ENCODE results near the gene P2RX4. TPM values are rescaled to one million over a fixed set of nuclear protein-coding genes. Genes with fewer than 3 reads are reported as not detected.
"Not testable (repeated sequence)": the region's sequence is repeated elsewhere in the genome, so short reads cannot be mapped to it uniquely, and the experiment has no call there.

The P2RX4 gene
- total RNA-seq, 1 experiment from 2014 or later = 6.1 TPM

DNA sequence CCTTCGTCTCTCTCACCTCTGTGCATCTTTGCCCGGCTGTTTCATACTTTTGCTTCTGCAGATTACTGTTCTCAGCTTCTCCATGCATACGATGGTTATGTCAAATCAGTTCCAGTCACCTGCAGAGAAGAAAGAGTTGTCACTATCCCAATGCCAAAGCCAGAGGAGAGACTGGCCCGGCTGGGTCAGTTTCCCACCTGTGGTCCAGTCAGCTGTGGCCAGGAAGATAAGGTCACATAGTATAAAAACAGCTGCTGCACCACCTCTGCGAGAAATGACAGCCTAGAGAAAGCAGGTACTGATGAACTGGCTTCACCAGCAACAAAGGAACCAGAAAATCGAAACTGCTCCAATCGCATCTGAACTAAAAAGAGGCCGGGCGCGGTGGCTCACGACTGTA, 6.4 kb upstream of the P2RX4 start:
- H3K4me3 ChIP-seq = no peak overlapping the region
- DNase-seq = no peak
- no peaks in the 10 kb centered on the region for H3K27me3 ChIP-seq
- H3K36me3 ChIP-seq = no peaks in the 10 kb centered on the region
- peaks cover 11% of the 10 kb centered on the region for H3K4me1 ChIP-seq
- no peaks in the 10 kb centered on the region for H3K9me3 ChIP-seq (replicated peaks)
- no peak overlapping the region for H3K27ac ChIP-seq

DNA sequence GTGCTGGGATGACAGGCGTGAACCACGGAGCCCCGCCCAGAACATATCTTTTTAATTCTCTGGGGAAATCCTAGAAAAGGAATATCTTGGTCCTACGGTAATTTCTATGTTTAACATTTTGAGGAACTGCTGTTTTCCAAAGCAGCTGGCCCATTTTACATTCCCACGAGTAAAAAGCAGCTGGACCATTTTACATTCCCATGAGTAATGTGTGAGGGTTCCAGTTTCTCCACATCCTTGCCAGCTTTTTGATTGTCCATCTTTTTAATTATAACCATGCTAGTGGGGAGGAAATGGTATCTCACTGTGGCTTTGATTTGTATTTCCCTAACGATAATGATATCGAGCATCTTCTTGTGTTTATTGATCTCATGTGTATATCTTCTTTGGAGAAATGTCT, 4.4 kb upstream of the P2RX4 start:
- no peak for DNase-seq
- H3K36me3 ChIP-seq = no peaks in the 10 kb centered on the region

DNA sequence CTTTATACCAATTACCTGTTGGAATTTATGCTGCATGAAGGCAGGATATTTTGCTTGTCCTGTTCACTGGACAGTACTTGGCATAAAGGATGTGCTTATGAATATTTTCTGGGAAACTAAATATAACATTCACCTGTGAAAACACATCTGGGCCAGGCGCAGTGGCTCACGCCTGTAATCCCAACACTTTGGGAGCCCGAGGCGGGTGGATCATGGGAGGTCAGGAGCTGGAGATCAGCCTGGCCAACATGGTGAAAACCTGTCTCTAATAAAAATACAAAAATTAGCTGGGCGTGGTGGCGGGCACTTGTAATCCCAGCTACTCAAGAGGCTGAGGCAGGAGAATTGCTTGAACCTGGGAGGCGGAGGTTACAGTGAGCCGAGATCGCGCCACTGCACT, 1.4 kb upstream of the P2RX4 start:
- not testable (repeated sequence) for H3K9me3 ChIP-seq (replicated peaks); H3K27ac ChIP-seq; H3K27me3 ChIP-seq; DNase-seq; H3K4me1 ChIP-seq; H3K4me3 ChIP-seq; H3K36me3 ChIP-seq

More for the DNA sequence above, 4.4 kb upstream of the P2RX4 start:
- H3K27ac ChIP-seq = no peak overlapping the region
- H3K27me3 ChIP-seq = no peaks in the 10 kb centered on the region
- H3K9me3 ChIP-seq (replicated peaks) = no peaks in the 10 kb centered on the region
- peaks cover 11% of the 10 kb centered on the region for H3K4me1 ChIP-seq
- H3K4me3 ChIP-seq = no peak overlapping the region

DNA sequence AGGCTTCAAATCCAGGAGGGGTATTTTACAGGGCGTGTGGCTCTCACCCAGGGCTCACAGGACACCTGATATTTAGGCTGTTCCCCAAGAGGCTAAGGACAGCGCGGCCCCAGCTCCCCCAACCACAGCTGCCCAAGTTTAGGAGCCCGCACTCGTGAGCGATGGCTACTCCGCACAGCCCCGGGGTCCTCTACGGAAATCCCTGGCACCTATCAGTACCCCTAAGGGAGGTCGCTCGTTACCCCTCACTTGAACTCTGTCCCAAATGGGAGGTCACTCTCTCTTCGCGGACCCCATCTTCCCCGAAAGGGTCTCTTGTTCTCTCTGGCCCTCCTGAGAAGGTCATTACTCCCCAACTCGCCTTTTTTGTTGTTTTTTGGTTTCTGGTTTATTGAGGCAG, 708 bp upstream of the P2RX4 start:
- DNase-seq = no peak
- no peaks in the 10 kb centered on the region for H3K27me3 ChIP-seq
- H3K4me3 ChIP-seq = peak overlapping the region; percentile 84
- no peak overlapping the region for H3K27ac ChIP-seq
- H3K36me3 ChIP-seq = no peaks in the 10 kb centered on the region
- no peaks in the 10 kb centered on the region for H3K4me1 ChIP-seq
- H3K9me3 ChIP-seq (replicated peaks) = no peaks in the 10 kb centered on the region

DNA sequence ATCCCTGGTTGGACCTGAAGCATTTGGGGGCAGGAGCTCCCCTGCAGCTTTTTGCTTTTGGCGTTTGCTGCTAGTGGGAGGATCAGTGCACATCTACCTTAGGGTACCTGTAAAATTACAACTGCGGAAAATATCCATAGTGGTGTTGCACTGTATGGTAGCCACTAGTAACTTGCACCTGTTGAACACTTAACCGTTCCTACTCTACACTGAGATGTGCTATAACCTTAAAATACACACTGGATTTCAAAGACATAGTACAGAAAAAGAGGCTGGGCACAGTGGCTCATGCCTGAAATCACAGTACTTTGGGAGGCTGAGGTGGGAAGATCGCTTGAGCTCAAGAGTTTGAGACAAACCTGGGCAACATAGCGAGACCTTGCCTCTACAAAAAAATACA, 2.9 kb downstream of the P2RX4 start:
- H3K27me3 ChIP-seq = no peaks in the 10 kb centered on the region
- peaks cover 5% of the 10 kb centered on the region for H3K4me1 ChIP-seq
- no peak for DNase-seq
- H3K4me3 ChIP-seq = no peak overlapping the region
- no peak overlapping the region for H3K27ac ChIP-seq
- no peaks in the 10 kb centered on the region for H3K36me3 ChIP-seq
- no peaks in the 10 kb centered on the region for H3K9me3 ChIP-seq (replicated peaks)

DNA sequence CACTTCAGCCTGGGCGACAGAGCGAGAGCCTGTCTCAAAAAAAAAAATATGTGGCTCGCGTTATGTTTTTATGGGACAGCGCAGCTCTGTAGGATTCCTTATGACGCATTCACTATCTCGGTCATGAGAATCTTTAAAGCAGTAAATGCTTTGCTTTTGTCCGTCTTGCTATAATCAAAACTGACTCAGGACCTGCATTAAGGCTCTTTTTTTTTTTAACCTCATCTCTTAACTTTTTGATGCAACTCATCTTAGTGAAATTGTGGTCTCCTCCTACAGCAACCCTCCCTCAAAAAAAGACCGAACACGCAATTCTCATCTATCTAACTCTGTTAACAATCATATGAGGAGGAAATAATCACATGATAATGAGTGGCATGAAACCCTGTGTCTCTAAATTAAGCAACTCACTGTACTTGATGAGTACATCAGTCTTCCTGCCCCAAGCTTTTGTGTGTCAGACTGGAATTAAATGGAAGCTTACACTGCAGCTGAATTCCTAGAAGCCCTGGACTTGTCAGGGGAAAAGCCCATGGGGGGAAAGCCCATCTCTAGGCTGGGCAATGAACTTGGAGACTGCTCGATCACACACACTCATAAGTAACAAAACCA, 4.3 kb downstream of the P2RX4 start:
- Histone ChIP-seq H3K4me3 (no peak overlapping the region), H3K36me3 (no peaks in the 10 kb centered on the region), H3K27ac (no peak overlapping the region), H3K27me3 (no peaks in the 10 kb centered on the region), H3K4me1 (peaks cover 5% of the 10 kb centered on the region), H3K9me3 (replicated peaks) (no peaks in the 10 kb centered on the region)
- no peak for DNase-seq

DNA sequence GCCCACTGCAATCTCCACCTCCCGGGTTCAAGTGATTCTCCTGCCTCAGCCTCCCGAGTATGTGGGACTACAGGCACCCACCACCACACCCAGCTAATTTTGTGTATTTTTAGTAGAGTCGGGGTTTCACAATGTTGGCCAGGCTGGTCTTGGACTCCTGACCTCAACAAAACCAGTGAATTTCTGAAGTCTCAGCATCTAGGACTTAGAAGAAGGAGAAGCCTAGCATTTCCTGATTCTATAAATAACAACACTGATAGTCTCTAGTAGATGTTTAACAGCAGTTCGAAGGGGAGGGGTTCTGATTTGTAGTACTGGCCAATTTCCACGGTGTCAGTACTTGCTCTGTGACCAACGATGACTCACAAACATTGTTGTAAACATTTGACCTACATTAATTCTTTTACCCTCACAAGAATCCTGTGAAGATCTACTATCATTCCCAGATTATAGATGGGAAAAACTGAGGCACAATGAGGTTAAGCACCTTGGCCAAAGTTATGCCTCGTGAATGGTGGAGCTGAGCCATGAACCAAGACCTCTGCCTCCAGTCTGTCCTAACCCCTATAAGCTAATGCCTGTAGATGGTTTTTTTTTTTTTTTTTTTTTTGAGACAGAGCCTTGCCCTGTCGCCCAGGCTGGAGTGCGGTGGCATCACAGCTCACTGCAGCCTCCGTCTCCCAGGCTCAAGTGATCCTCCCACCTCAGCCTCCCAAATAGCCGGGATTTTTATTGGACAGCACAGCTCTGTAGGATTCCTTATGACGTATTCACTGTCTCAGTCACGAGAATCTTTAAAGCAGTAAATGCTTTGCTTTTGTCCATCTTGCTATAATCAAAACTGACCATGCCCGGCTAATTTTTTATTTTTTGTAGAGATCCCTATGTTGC, 5.2 kb downstream of the P2RX4 start:
- H3K9me3 ChIP-seq (replicated peaks) = no peaks in the 10 kb centered on the region
- H3K4me3 ChIP-seq = no peak overlapping the region
- no peak for DNase-seq
- no peaks in the 10 kb centered on the region for H3K36me3 ChIP-seq
- H3K27ac ChIP-seq = no peak overlapping the region
- no peaks in the 10 kb centered on the region for H3K27me3 ChIP-seq
- H3K4me1 ChIP-seq = peaks cover 5% of the 10 kb centered on the region

DNA sequence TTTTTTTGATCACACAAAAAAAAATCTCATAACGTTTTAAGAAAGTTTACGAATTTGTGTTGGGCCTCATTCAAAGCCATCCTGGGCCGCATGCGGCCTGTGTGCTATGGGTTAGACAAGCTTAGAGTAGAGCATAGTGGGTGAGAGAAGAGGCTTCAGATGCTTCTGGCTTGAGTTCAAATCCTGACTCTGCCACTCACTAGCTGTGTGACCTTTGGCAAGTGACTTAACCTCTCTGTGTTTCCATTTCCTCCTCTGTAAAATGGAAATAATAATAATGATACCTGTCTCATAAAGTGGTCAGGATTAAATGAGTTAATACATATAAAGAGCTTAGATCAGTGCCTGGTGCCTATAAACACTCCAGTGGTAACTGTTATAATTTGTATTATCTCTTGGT, 6.2 kb downstream of the P2RX4 start:
- Histone ChIP-seq H3K27ac (no peak overlapping the region), H3K4me1 (peaks cover 5% of the 10 kb centered on the region), H3K9me3 (replicated peaks) (no peaks in the 10 kb centered on the region), H3K4me3 (no peak overlapping the region), H3K27me3 (no peaks in the 10 kb centered on the region), H3K36me3 (no peaks in the 10 kb centered on the region)
- DNase-seq = no peak

DNA sequence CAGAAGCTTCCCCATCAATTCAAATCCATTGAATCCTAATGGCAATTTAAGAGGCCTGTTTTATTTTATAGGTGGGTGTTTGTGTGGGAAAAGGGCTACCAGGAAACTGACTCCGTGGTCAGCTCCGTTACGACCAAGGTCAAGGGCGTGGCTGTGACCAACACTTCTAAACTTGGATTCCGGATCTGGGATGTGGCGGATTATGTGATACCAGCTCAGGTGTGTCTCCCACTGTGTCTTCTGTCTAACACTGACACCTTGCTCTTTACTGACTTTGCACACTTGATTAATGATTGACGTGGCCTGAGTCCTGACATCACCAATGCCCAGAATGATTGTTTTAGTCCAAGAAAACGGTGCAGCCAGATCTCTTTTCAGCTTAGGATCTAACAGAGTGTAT, 7.1 kb downstream of the P2RX4 start:
- Histone ChIP-seq H3K4me1 (peaks cover 5% of the 10 kb centered on the region), H3K36me3 (no peaks in the 10 kb centered on the region), H3K27ac (no peak overlapping the region), H3K27me3 (no peaks in the 10 kb centered on the region), H3K9me3 (replicated peaks) (no peaks in the 10 kb centered on the region), H3K4me3 (no peak overlapping the region)
- no peak for DNase-seq

DNA sequence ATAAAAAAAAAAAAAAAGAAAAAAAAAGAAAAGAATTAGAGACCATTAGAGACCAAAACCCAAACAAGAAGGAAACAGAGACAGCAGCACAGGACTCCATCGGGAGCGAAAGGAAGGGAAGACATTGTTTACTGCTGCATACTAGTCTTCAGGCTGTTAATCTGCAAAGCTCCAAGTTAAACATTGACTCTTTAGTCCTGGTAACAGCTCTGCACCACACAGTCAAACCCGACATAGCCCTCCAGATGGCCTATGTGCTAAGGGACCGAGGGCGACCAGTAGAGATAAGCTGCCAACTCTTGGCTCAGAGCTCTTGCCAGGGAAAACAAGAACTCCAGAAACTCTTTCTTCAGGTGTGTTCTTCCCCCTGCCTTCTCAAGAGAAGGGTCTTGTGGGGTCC, 7.8 kb downstream of the P2RX4 start:
- H3K27ac ChIP-seq = no peak overlapping the region
- H3K9me3 ChIP-seq (replicated peaks) = no peaks in the 10 kb centered on the region
- no peaks in the 10 kb centered on the region for H3K36me3 ChIP-seq
- H3K4me1 ChIP-seq = peaks cover 5% of the 10 kb centered on the region
- H3K27me3 ChIP-seq = no peaks in the 10 kb centered on the region
- H3K4me3 ChIP-seq = no peak overlapping the region
- no peak for DNase-seq

DNA sequence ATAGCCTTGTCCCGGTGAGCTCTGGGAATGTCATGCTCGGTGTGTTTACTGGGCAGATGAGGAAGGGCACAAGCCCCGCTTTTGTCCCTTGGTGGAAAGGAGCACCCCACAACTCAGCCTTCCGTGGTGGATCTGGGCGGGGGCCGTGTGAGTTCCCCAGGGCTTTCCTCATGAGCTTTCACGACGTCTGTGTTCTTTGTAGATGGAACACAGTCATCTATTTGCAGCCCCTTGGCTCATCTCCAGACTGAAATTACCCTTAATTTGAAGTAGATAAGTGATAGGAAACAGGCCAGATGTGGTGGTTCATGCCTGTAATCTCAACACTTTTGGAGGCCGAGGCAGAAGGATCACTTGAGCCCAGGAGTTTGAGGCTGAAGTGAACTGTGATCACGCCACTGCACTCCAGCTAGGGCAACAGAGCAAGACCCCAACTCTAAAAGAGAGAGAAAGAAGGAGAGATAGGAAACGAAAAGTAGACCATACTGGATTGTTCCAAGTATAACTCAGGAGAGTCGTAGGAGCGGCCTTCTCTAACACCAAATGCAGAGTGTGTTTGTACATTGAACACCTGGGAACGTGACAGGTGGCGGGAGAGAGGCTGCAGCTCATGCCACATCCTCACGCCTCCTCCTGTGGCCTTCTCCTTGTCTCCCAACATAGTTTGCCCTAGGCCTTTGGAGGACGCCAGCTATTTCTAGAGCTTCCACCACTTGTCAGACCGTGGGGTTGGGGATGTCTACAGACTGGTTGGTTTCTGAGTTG, 8.8 kb downstream of the P2RX4 start:
- Histone ChIP-seq H3K27ac (no peak overlapping the region), H3K9me3 (replicated peaks) (no peaks in the 10 kb centered on the region), H3K36me3 (no peaks in the 10 kb centered on the region), H3K27me3 (no peaks in the 10 kb centered on the region), H3K4me1 (peaks cover 5% of the 10 kb centered on the region), H3K4me3 (no peak overlapping the region)
- no peak for DNase-seq

DNA sequence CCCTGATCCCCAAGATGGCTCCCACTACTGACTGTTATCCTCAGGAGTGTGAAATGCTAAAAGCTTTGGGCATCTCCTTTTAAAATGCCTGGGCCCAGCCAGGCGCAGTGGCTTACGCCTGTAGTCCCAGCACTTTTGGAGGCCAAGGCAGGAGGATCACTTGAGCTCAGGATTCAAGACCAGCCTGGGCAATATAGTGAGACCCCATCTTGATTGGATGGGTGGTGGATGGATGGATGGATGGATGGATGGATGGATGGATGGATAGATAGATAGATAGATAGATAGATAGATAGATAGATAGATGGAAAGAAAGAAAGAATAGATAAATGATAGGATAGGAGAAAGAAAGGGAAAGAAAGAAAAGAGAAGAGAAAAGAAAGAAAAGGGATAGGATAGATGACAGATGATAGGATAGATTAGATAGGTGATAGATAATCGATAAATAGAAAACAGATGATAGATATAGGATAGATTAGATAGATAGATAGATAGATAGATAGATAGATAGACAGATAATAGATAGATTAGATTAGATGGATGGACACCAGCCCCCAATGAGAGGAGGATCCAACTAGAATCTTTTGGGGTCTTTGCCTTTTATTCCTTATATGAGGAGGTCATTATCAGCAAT, 9.5 kb downstream of the P2RX4 start:
- H3K4me3 ChIP-seq = no peak overlapping the region
- no peak overlapping the region for H3K27ac ChIP-seq
- H3K27me3 ChIP-seq = no peaks in the 10 kb centered on the region
- DNase-seq = no peak
- no peaks in the 10 kb centered on the region for H3K9me3 ChIP-seq (replicated peaks)
- H3K4me1 ChIP-seq = peaks cover 5% of the 10 kb centered on the region
- H3K36me3 ChIP-seq = no peaks in the 10 kb centered on the region

DNA sequence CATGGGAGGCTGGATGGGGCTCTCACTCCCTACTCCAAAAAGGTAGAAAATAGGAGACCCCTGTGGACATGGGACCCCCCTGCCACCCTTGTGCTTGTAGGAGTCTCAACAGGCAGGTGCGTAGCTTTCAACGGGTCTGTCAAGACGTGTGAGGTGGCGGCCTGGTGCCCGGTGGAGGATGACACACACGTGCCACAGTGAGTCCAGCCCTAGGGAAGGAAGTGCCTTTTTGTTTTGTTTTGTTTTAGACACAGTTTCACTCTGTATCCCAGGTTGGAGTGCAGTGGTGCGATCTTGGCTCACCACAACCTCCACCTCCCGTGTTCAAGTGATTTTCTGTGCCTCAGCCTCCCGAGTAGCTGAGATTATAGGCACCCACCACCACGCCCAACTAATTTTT, 12.9 kb downstream of the P2RX4 start:
- no peaks in the 10 kb centered on the region for H3K9me3 ChIP-seq (replicated peaks)
- no peaks in the 10 kb centered on the region for H3K27me3 ChIP-seq
- DNase-seq = no peak
- no peak overlapping the region for H3K27ac ChIP-seq
- no peaks in the 10 kb centered on the region for H3K36me3 ChIP-seq
- H3K4me1 ChIP-seq = no peaks in the 10 kb centered on the region
- H3K4me3 ChIP-seq = no peak overlapping the region

DNA sequence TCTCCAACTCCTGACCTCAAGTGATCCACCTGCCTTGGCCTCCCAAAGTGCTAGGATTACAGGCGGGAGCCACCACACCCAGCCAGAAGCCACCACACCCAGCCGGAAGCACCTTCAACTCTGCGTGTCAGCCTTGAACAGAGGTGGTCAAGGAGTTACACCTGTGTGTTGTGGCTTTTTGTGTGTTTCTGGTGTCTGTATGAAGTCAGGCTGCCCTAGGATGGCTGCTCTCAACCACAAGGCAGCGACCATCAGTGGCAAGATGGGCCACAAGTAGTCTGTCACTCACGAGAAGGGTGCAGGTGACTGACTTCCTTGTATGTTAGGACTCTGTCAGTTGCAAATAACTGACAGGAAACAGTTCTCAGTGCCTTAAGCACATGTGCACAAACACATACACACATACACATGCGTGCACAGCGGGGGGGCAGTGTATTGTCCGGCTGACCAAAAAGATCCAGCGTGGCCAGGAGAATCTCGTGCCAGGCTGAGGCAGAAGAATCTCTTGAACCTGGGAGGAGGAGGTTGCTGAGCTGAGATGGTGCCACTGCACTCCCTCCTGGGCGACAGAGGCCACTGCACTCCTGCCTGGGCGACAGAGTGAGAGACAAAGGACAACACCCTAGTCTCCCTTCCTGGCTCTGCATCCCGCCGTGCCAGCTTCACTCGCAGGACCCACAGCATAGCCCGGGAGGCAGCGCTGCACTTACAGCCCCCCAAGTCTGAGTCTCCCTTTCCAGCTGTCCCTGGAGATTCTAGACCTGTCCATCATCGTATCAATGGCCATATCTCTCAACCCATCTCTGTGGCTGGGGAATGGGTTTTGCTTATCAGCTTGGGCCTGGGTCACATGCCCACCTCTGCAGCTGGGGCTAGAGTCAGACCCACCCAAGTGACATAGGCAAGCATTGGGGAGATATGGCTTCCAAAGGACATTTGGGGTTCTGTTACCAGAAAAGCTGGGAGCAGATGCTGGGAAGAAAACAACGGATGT, 13.7 kb downstream of the P2RX4 start:
- no peaks in the 10 kb centered on the region for H3K9me3 ChIP-seq (replicated peaks)
- no peak overlapping the region for H3K27ac ChIP-seq
- no peak overlapping the region for H3K4me3 ChIP-seq
- no peaks in the 10 kb centered on the region for H3K36me3 ChIP-seq
- no peaks in the 10 kb centered on the region for H3K4me1 ChIP-seq
- DNase-seq = no peak
- H3K27me3 ChIP-seq = no peaks in the 10 kb centered on the region

Data from SJCRH30 (cell line).